ENCODE data around the gene CCDC149.

CCDC149 gene

DNA sequence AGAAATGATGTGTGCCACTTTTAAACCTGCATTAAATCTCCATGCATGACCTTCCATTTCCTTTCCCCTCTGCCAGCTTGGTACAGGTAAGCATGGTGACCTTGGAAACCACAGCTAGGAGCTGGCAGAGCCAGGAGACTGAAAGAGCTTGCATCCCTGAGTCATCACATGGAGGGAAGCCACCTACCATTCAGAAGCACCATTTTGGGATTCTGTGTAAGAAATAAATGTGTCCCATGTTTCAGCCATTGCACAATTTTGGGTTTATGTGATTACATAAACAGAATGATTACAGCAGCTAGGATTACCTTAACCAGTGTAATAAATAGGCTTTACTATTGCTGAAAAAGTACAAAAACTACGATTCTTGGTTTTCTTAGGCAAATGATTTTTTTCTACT is 17.3 kb upstream of the CCDC149 start:
- no peak for DNase-seq (ENCODE audit: low read depth)
- no peak overlapping the region for H3K4me3 ChIP-seq (ENCODE audit: control insufficient read depth, low read depth, low read length)
- TF ChIP-seq, protein P1, sequence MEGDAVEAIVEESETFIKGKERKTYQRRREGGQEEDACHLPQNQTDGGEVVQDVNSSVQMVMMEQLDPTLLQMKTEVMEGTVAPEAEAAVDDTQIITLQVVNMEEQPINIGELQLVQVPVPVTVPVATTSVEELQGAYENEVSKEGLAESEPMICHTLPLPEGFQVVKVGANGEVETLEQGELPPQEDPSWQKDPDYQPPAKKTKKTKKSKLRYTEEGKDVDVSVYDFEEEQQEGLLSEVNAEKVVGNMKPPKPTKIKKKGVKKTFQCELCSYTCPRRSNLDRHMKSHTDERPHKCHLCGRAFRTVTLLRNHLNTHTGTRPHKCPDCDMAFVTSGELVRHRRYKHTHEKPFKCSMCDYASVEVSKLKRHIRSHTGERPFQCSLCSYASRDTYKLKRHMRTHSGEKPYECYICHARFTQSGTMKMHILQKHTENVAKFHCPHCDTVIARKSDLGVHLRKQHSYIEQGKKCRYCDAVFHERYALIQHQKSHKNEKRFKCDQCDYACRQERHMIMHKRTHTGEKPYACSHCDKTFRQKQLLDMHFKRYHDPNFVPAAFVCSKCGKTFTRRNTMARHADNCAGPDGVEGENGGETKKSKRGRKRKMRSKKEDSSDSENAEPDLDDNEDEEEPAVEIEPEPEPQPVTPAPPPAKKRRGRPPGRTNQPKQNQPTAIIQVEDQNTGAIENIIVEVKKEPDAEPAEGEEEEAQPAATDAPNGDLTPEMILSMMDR (IDR thresholded peaks at IDR 0.05; ENCODE audit: control insufficient read depth, insufficient read depth, low read depth, low read length, missing control alignments) = no peak

DNA sequence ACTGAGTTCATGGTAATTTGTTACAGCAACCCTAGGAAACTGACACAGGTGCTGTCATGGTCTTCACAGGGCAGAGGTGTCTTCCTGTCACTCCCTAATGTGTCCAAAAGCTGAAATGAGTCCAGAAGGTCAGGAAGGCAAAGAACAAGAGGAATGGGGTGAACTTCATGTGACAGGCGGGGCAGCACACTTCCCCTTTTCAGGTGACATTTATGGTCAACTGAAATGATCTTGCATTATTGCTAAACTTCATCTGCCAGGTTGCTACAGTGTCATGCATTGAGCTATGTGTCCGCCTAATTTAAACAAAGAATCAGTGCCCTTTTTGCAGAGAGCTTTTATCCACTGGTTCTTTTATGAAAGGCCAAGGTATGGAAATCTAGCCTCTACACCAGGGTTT is 15.9 kb upstream of the CCDC149 start:
- DNase-seq (ENCODE audit: low read depth) = no peak
- H3K4me3 ChIP-seq (ENCODE audit: control insufficient read depth, low read depth, low read length) = no peak overlapping the region
- TF ChIP-seq, protein P1 (IDR thresholded peaks at IDR 0.05; ENCODE audit: control insufficient read depth, insufficient read depth, low read depth, low read length, missing control alignments) = no peak

DNA sequence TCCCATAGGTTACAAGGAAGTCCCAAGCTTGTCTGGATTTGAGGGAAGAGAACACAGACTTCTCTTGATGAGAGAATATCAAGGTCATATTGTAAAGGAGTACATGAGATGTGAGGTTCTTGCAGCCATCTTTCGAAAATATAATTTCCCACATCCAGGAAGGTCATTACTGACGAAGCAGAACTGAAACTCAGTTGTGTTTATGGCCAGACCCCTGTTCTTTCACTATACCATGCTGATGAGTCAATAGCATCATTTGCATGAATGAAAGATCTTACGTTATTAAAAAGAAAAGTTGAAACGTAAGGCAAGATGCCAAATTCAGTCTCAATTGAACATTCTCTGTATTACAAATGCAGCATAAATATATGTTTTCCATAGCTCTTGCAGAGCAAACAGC is 14.2 kb upstream of the CCDC149 start:
- no peak for DNase-seq (ENCODE audit: low read depth)
- no peak overlapping the region for H3K4me3 ChIP-seq (ENCODE audit: control insufficient read depth, low read depth, low read length)
- TF ChIP-seq, protein P1 (IDR thresholded peaks at IDR 0.05; ENCODE audit: control insufficient read depth, insufficient read depth, low read depth, low read length, missing control alignments) = no peak

DNA sequence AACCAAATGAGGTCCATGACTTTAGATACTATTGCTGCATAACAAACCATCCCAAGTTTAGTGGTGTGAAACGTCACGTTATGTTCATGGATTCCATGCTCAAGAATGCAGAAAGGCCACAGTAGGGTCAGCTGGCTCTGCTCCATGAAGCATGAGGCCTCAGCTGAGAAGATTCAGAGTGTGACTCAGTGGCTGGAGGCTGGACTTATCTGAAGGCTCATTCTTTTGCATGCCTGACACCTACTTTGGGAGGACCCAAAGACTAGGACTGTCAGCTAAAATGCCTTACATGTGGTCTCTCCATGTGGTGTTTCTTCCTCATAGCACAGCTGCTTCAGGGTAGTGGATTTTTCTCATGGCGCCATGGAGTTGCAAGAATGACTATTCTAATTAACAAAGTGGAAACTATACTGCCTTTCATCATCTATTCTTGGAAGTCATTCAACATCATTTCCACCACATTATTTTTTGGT is 11.5 kb upstream of the CCDC149 start:
- DNase-seq (ENCODE audit: low read depth) = peak; percentile 98
- TF ChIP-seq, protein P1 (IDR thresholded peaks at IDR 0.05; ENCODE audit: control insufficient read depth, insufficient read depth, low read depth, low read length, missing control alignments) = no peak
- no peak overlapping the region for H3K4me3 ChIP-seq (ENCODE audit: control insufficient read depth, low read depth, low read length)

DNA sequence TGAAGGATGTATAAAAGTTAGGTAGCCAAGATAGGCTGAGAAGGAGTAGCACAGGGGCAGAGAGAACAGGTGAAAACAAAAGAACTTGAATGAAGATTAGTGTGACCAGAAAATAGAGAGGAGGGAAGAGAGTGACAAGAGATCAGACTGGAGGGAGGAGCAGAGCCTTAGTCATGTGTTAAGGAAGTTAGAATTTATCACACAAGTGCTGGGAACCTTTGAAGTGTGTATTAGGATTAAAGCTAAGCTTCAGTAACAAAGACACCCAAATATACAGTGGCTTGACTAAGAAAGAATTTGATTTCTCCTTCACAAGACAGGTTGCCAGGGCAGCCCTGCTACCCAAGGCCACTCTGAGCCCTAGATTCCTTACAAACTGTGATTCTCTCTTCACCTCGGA is 10.7 kb upstream of the CCDC149 start:
- H3K4me3 ChIP-seq (ENCODE audit: control insufficient read depth, low read depth, low read length) = no peak overlapping the region
- no peak for DNase-seq (ENCODE audit: low read depth)
- TF ChIP-seq, protein P1 (IDR thresholded peaks at IDR 0.05; ENCODE audit: control insufficient read depth, insufficient read depth, low read depth, low read length, missing control alignments) = no peak

DNA sequence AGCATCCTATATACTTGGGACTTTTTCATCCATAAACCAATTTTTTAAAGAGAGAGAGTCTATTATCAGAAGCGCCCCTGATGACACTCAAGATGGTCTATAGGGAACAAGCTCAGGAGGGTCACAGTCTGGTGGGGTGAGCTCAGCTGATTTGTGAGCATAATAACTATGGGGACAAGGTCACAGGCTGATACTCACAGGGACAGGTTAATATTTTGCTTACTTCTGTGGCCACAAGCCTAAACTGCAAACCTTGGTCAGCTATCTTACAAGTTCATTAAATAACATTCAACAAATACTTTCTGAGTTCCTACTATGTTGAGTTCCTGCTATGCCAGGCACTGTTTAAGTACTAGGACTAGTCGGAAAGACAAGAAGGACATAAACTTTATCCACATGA is 10.2 kb upstream of the CCDC149 start:
- no peak for DNase-seq (ENCODE audit: low read depth)
- TF ChIP-seq, protein P1 (IDR thresholded peaks at IDR 0.05; ENCODE audit: control insufficient read depth, insufficient read depth, low read depth, low read length, missing control alignments) = no peak

DNA sequence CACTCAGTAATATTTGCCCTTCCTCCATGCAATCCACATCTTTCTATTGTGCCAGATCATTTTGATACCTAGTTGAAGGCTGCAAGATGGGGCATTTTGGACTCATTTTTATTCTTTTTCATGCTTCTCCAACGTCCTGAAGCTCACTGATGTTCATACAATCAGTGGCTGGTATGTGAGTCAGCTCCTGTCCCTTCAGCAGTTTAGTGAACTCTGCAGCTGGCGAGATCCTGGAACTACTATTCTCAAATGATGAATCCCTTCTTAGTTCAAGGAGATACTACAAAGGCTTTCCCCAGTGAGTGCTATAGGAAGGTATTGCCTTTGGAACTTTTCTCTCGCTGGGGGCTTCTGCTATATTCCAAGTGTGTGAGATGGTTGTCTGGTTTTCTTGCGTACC is 9.6 kb upstream of the CCDC149 start:
- no peak for DNase-seq (ENCODE audit: low read depth)
- H3K4me3 ChIP-seq (ENCODE audit: control insufficient read depth, low read depth, low read length) = no peak overlapping the region
- TF ChIP-seq, protein P1 (IDR thresholded peaks at IDR 0.05; ENCODE audit: control insufficient read depth, insufficient read depth, low read depth, low read length, missing control alignments) = no peak

More for the DNA sequence above, 10.2 kb upstream of the CCDC149 start:
- H3K4me3 ChIP-seq (ENCODE audit: control insufficient read depth, low read depth, low read length) = no peak overlapping the region

Measured in AG09309 (cell line).